HG03354 (cell line): ENCODE data around the gene LBHD2.
"Not testable (repeated sequence)": the region's sequence is repeated elsewhere in the genome, so short reads cannot be mapped to it uniquely, and the experiment has no call there.

Experiments used
- ATAC-seq: cut with Tn5 transposase; IDR thresholded peaks from one replicate; pipeline ENCODE4 v1.9.1; 2021; ENCODE audit warnings: mild to moderate bottlenecking; ENCODE audit not compliant: unreplicated experiment, poor library complexity, severe bottlenecking

The LBHD2 gene

DNA sequence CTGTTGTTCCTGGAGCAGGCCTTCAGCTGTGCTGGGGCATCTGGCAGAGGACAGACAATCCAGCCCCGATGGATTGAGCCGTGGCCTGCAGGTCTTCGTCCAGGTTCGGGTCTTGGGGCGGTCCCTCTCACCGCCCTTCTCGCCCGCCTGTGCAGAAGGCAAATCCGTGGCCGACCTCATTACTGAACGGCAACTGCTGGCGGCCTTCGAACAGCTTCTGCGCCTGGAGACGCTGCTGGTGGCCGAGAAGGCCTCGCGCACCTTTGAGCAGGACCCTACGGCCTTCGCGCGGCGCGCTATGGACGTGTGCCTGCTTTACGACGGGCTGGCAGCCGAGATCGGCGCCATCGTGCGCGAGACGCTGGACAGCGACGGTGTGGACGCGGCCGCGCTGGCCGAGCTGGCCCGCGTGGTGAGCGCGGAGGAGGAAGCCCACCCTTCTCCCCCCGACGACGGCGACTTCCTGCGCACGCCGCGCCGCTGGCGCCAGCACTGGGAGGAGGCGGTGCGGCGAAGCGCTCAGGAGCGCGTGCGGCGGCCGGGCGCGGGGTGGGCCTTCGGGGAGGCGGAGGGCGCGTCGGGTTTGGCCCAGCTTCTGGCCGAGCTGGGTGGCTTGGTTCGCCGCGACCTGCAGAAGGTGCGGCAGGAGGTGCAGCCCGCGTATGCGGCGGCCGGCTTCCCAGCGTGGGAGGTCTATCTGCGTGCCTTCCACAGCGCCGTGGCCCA, 18.1 kb downstream of the LBHD2 start:
- no peak for ATAC-seq

DNA sequence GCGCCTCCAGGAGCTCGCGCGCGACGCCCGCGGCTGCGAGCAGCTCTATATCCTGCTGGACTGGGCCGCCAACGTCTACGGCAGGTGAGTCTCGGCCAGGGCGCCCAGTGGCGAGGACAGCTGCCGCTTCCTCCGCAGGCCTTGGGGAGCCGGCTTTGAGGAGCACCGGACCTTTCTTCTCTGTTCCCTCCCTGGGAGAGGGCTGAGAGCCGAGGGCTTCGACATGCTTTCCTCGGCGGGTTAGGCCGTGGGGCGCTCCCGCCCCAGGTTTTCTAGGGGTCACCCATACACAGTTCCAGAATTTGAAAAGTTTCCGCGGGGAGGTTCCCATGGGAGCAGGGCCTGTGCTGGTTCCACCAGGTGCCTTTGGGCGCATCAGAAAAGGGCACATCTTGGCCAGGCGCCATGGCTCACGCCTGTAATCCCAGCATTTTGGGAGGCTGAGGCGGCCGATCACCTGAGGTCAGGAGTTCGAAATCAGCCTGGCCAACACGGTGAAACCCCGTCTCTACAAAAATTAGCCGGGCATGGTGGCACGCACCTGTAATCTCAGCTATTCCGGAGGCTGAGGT, 18.8 kb downstream of the LBHD2 start:
- no peak for ATAC-seq

DNA sequence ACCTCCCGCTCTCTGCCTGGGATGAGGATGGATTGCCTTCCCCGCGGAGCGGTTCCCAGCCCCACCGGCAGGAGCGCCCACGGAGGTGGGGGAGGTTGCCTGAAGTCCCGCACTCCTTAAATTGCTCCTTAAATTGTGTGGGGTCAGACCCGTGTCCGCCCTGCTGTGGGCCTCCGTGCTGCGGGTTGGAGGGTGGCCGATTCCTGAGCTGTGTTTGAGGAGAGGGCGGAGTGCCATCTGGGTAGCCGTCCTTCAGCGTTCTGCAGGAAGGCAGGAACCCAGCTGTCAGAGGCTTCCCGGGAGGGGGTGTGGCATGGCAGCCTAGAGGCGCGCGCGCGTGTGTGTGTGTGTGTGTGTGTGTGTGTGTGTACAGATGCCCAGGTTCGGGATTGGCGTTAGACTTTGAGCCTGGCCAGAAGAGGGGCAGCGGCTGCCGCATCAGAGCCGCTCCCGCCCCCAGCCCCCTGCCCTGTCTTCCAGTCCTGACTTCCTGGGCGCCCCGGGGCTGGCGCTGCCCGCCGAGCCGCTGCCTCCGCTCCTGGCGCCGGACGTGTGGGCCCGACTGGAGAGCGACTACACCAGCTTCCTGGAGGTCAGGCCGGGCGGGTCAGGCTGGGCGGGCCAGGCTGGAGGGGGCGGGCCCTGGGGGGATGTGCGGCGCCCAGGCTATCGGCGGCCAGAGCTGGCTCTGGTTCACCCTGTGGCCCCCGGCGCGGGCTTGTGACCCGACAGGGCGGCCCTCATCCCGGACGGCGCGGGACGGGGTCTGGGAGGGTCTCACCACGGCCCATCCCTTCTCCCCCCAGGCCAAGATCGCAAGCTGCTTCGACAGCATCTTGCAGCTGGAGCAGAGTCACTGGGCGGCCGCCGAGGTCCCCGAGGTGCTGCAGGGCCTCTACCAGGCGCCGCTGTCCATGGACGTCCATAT, 19.7 kb downstream of the LBHD2 start:
- no peak for ATAC-seq

GRCh38 chr14:103104389-103104653, 20.3 kb downstream of the LBHD2 start:
- ATAC-seq: no peak

- ATAC-seq: peak; percentile 64
These were observed 20.8 kb downstream of the LBHD2 start for GRCh38 chr14:103104654-103105452.

DNA sequence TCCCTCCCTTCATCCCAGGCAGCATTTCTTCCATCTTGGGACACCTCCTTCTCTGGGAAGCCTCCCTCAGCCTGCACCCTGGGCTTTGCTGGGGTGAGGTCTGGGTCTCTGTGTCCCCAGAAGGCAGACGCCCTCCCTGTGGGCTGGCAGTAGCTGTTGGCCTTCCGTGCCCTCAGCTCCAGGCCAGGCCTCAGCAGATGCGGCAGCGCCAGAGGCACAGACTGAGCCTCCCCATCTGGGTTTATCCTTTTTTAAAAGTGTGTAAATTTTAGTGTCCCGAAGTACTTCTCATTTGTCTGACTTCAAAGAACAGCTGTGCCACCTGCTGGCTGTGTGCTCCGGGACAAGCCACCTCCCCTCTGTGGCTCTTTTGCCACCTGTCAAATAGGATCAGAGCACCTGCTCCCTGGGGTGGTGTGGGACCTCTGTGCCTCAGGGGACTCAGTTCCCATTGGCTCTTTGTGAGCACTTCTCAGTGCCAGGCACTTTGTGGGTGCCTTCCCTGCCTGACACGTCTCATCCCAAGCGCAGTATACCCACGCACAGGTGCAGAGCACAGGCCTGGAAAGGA, 21.7 kb downstream of the LBHD2 start:
- ATAC-seq: no peak

GRCh38 chr14:103107455-103107854, 23.4 kb downstream of the LBHD2 start:
- ATAC-seq: no peak

- ATAC-seq: no peak
These were observed 24.1 kb downstream of the LBHD2 start for GRCh38 chr14:103107941-103108748.

- peak; percentile 39 for ATAC-seq
These were observed 24.8 kb downstream of the LBHD2 start for GRCh38 chr14:103108749-103109207.

DNA sequence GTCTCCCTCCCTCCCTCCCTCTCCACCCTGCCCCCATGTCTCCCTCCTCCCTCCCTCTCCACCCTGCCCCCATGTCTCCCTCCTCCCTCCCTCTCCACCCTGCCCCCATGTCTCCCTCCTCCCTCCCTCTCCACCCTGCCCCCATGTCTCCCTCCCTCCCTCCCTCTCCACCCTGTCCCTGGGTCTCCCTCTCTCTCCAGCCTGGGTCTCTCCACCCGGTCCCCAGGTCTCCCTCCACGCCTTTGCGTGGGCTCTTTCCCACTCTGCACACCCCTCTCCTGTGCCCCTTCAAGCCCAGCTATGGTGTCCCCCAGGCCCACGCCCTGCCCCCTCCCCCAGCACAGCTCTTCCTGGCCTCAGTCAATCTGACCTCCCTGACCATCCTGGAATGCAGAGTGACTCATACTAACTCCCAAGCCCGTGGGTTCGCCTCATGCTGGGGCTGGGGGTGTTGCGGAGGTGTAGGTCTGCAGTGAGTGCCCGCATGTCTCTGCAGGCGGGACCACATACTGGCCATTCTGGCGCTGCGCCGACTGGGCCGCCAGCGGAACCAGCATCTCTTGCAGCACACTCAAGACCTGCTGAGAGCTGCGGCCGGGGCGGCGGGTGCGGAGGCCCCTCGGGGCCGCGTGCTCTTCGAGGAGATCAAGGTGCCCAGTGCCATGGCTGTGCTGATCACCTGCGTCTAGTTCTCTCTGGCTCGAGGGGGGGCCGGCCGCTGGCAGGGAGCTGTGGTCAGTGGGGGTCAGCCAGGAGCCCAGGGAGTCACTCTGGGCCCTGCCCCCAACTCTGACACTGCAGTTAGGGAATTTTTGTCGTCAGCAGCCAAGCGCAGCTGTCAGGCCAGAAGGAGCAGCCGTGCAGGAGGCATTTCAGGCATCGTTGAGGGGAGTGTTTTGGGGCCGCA, 25.8 kb downstream of the LBHD2 start:
- ATAC-seq: no peak

- no peak for ATAC-seq
These were observed 26.7 kb downstream of the LBHD2 start for GRCh38 chr14:103110681-103111231.

DNA sequence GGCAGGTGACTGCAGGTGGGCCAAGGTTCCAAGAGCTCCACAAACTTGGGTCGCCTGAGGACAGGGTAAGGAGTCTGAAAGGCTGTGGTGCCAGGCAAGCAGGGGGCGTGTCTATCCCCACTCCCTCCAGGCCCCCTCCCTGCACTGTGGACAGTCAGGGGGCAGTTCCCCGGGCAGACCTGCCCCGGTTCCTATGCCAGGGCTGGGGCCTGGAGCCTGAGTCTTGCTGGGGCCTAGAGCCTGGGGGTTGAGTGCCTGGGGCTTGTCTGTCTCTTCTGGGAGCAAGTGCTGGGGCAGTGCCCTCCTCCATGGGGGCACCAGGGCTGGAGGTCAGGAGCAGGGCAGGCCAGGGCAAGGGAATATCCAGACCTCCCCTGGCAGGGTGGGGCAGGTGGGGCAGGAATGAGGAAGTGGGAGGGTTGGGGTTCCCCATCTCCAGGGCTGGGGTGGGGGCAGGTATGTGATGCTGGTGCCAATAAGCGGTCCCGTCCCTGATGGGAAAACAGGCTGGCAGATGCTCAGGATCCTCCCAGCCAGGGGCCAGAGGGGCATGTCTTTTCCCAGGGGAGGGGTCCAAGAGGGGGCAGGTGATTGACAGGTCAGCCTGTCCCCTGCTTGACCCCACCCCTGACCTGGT, 27.3 kb downstream of the LBHD2 start:
- no peak for ATAC-seq

- ATAC-seq: no peak
These were observed 28.6 kb downstream of the LBHD2 start for GRCh38 chr14:103112400-103113243.

DNA sequence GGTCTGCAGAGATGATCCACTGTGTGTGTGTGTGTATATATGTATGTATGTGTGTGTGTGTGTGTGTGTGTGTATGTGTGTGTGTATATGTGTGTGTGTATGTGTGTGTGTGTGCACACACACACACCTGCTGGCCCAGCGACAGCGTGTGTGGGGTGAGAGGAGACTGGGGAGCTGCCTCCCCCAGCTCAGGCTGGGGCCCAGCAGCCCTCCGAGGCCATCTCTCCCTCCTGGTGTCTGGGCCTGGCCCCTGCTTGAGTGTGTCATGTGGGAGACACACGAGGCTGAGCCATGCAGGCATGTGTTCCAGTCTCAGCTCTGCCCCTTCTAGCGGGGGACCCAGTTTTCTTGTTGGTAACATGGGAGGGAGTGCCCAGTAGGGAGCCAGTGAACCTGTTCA, 29.3 kb downstream of the LBHD2 start:
- ATAC-seq: no peak

DNA sequence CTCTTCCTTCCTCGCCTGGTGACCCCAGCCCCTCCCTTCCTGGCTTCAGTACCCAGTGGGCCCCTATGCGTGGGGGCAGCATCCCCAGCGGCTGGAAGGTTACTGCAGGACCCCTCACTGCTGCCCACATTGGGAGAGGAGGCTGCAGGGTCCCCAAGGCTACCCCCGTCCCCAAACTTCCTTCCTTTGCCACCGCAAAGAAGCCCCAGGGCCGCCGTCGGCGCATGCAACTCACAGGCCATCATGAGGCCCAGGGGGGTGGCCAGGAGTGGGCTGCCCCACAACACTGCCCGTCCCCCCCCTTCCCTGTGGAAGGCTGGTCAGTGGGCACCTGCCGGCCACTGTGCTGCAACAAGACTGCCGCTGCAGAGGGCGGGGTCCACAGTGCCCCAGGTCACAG, 29.8 kb downstream of the LBHD2 start:
- no peak for ATAC-seq

GRCh38 chr14:103115086-103115679, 31.2 kb downstream of the LBHD2 start:
- not testable (repeated sequence) for ATAC-seq
